GM18526 (cell line): ENCODE measurements around the gene DAW1.

Experiments
- POLR2A ChIP-seq: IDR thresholded peaks from 3 replicates; pipeline ENCODE4 v1.6.1; 2011; ENCODE audit not compliant: insufficient read length; ENCODE audit errors: extremely low read depth

The DAW1 gene

GRCh38 chr2:227939271-227940027 lies 68.0 kb downstream of the DAW1 start:
- no peak for TF ChIP-seq POLR2A

GRCh38 chr2:227942021-227942420 lies 70.6 kb downstream of the DAW1 start:
- TF ChIP-seq POLR2A, result no peak

GRCh38 chr2:227942965-227943364 lies 71.5 kb downstream of the DAW1 start:
- TF ChIP-seq POLR2A, result no peak

- no peak for TF ChIP-seq POLR2A
These were observed 88.9 kb downstream of the DAW1 start for GRCh38 chr2:227960317-227960716.

- TF ChIP-seq POLR2A, result no peak
These were observed 100.3 kb downstream of the DAW1 start for GRCh38 chr2:227971619-227972230.

- TF ChIP-seq POLR2A, result no peak
These were observed 101.8 kb downstream of the DAW1 start for GRCh38 chr2:227973241-227973640.
